IPS-15b (cell line): ENCODE data around the gene RANGAP1.

ENCODE experiments used
- H3K27me3 ChIP-seq: one replicate; pipeline ENCODE4 v1.6.1; 2013; ENCODE audit warnings: low read length; ENCODE audit not compliant: control insufficient read depth, insufficient read depth
- H3K36me3 ChIP-seq: one replicate; pipeline ENCODE4 v1.6.1; 2013; ENCODE audit warnings: low read length; ENCODE audit not compliant: control insufficient read depth, insufficient read depth
- H3K4me1 ChIP-seq: one replicate; pipeline ENCODE4 v1.6.1; 2013; ENCODE audit warnings: mild to moderate bottlenecking, low read length; ENCODE audit not compliant: control insufficient read depth, insufficient read depth
- H3K4me3 ChIP-seq: one replicate; pipeline ENCODE4 v1.5.1; 2013; ENCODE audit warnings: low read depth, low read length
- H3K9ac ChIP-seq: one replicate; pipeline ENCODE4 v1.6.1; 2013; ENCODE audit warnings: low read depth, mild to moderate bottlenecking, low read length
- H3K9me3 ChIP-seq: one replicate; pipeline ENCODE4 v1.6.1; 2013; ENCODE audit warnings: mild to moderate bottlenecking, low read length; ENCODE audit not compliant: control insufficient read depth, insufficient read depth

Gene RANGAP1

DNA sequence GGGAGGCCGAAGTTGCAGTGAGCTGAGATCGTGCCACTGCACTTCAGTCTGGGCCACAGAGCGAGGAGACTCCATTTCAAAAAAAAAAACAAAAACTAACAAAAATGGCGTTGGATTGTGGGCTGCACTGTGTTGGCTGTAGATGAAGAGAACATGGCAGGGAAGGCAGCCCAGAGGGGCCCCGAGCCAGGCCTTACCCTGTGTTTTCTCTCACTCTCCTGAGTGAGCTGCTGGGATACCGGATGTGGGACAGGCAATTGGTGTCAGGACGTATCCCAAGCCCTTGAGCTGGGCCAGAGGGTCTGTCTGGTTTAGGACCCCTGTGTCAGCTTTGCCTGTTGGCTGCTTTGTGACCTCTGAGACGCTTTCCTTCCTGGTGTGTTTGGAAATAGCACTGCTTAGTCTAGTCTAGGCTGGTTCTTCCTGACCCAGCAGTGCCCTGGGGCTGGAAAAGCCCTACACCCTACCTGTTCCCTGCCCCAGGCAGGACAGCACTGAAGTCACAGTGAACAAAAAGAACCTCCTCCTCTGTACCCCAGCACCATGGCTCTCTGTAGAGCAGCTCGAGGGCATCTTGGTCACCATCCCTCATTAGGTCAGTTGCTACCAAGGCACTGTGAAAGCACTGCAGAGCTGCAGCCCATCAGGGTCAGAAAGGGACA is 63.0 kb downstream of the RANGAP1 start:
- peaks cover 65% of the 10 kb centered on the region for H3K36me3 ChIP-seq
- H3K9ac ChIP-seq: no peak overlapping the region
- H3K27me3 ChIP-seq: no peaks in the 10 kb centered on the region
- H3K4me3 ChIP-seq: no peak overlapping the region
- H3K9me3 ChIP-seq: no peaks in the 10 kb centered on the region
- H3K4me1 ChIP-seq: no peaks in the 10 kb centered on the region

- H3K4me3 ChIP-seq: no peak overlapping the region
Measured at GRCh38 chr22:41217553-41218157, 68.3 kb downstream of the RANGAP1 start.

DNA sequence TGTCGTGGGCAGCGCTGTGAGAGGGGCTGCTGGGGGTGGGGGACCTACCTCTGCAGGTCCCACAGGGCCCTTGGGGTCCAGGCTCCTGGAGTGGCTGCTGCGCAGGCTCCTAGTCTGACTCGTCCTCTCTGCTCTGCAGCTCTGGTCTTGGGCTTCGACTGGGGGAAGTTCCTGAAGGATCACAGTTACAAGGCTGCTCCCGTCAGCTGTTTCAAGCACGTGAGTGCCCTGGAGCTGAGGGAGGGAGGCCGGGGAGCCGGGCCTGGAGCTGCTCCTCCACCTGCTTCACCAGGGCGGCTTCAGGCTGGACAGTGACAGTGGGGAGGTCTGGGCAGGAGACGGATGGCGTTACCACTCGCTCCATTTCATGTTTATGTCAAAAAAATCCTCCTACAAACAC is 69.0 kb downstream of the RANGAP1 start:
- H3K9ac ChIP-seq: peak overlapping the region; percentile 24
- H3K36me3 ChIP-seq: peaks cover 36% of the 10 kb centered on the region
- H3K4me1 ChIP-seq: peaks cover 10% of the 10 kb centered on the region
- H3K9me3 ChIP-seq: no peaks in the 10 kb centered on the region
- no peak overlapping the region for H3K4me3 ChIP-seq
- H3K27me3 ChIP-seq: no peaks in the 10 kb centered on the region

More at GRCh38 chr22:41217553-41218157, 68.3 kb downstream of the RANGAP1 start:
- peaks cover 43% of the 10 kb centered on the region for H3K36me3 ChIP-seq
- no peaks in the 10 kb centered on the region for H3K27me3 ChIP-seq
- H3K9me3 ChIP-seq: no peaks in the 10 kb centered on the region
- H3K4me1 ChIP-seq: peaks cover 10% of the 10 kb centered on the region
- H3K9ac ChIP-seq: peak overlapping the region; percentile 37

GRCh38 chr22:41215926-41216325 is 70.1 kb downstream of the RANGAP1 start:
- Histone ChIP-seq H3K4me1 (peaks cover 10% of the 10 kb centered on the region), H3K27me3 (no peaks in the 10 kb centered on the region), H3K9ac (no peak overlapping the region), H3K36me3 (peaks cover 35% of the 10 kb centered on the region), H3K4me3 (no peak overlapping the region), H3K9me3 (no peaks in the 10 kb centered on the region)

- Histone ChIP-seq H3K36me3 (peaks cover 33% of the 10 kb centered on the region), H3K9ac (no peak overlapping the region), H3K27me3 (no peaks in the 10 kb centered on the region), H3K4me3 (no peak overlapping the region), H3K9me3 (no peaks in the 10 kb centered on the region), H3K4me1 (peaks cover 10% of the 10 kb centered on the region)
Measured at GRCh38 chr22:41215409-41215808, 70.6 kb downstream of the RANGAP1 start.

DNA sequence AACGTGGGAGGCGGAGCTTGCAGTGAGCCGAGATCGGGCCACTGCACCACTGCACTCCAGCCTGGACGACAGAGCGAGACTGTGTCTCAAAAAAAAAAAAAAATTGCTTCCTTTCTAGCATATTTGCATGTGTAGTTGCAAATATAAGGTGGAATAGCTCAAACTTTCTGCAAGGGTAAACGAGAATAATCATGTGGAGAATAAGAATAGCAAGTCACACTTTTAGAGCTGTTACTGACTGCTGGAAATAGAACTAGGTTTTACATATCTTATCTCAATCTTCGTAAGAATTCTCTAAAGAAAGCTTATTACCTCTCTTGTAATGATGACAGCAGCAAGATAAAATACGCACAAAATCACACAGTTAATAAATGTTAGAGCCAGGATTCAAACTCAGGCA is 79.3 kb downstream of the RANGAP1 start:
- H3K27me3 ChIP-seq: no peaks in the 10 kb centered on the region
- H3K9me3 ChIP-seq: no peaks in the 10 kb centered on the region
- H3K4me1 ChIP-seq: no peaks in the 10 kb centered on the region
- no peak overlapping the region for H3K9ac ChIP-seq
- H3K4me3 ChIP-seq: no peak overlapping the region
- peaks cover 10% of the 10 kb centered on the region for H3K36me3 ChIP-seq

DNA sequence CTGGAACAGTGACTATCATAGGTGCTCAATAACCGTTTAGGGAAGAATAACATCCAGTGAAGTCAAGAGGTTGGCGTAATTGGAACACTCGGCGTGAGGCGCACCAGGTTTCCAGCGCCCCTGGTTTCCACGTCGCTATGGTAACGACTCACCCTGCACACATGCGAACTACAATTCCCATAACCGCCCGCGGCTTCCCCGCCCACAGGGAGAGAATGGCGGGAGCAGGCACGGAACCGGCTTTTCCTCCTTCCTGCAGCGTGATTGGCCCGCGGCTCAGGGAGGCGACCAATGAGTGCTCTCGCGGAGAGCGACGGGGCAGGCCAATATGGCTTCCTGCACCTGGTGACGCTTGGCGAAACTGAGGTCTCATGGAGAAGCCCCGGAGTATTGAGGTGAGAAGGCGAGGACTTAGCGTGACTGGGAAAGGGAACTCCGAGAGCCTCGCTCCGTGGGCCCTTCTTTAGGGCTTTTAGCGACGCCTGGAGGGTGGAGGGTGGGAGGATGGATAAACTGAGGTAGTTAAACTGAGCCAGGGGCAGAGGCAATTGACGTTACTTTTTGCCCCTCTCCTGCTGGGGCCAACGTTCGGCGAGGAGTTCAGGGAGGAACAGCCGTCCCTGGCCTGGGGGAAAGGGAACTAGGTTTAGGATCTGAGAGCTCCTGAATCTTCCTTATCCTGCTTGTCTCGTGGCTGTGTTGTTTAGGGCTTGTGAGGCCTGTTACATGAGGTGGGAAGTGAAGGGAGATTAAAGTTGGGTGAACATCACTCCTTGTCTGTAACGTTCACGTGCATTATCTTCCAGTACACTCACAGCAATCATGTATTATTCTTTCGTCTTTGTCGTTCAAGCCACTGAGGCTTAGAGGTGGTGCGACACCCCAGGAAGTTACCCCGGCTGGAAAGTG is 80.7 kb downstream of the RANGAP1 start, which contains the start of gene L3MBTL2:
Gene L3MBTL2 (plus strand): TSS at position 321 of the 909 bp plus-strand sequence. CDS start 51 bp downstream, at position 372.
- Histone ChIP-seq H3K36me3 (peaks cover 6% of the 10 kb centered on the region), H3K9me3 (no peaks in the 10 kb centered on the region), H3K27me3 (peaks cover 6% of the 10 kb centered on the region), H3K4me3 (peak within 1 kb of the TSS; percentile 100), H3K9ac (peak within 1 kb of the TSS; percentile 100), H3K4me1 (no peaks in the 10 kb centered on the region)

DNA sequence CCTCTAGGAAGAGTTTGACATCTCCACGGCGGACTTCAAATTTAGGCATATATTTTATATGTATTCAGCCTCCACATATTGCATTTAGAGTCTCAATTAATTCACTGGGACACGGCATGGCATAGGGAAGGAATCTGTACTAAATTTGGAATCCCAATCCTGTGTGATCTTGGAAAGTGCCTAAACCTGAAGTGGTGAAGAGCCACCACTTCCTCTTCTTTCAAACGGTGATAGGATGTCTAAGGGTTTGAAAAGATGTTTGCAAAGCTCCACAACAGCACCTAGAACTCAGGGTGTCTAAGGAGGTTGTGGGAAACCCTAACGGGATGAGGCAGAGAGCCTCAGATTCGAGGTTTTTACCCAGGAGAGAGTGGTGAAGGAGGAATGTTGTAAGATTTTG is 81.9 kb downstream of the RANGAP1 start:
- Histone ChIP-seq H3K4me1 (no peaks in the 10 kb centered on the region), H3K4me3 (no peak overlapping the region), H3K27me3 (peaks cover 14% of the 10 kb centered on the region), H3K9ac (no peak overlapping the region), H3K9me3 (no peaks in the 10 kb centered on the region), H3K36me3 (no peaks in the 10 kb centered on the region)

DNA sequence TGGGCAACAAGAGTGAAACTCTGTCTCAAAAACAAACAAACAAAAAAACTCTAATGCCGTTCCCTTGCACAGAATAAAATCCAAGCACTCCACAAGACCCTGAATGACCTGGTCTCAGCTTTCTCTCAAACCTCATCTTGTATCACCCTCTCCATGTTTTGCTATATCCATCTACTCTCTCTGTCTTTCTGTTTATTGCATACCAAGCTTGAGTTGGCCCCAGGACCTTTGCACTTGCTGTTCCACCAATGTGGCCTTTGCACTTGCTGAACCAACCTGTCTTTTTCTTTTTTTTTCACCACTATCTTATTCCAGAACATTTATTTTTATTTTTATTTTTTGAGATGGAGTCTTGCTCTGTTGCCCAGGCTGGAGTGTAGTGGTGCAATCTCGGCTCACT is 82.9 kb downstream of the RANGAP1 start:
- Histone ChIP-seq H3K27me3 (peaks cover 22% of the 10 kb centered on the region), H3K9me3 (no peaks in the 10 kb centered on the region), H3K4me1 (no peaks in the 10 kb centered on the region), H3K4me3 (no peak overlapping the region), H3K36me3 (no peaks in the 10 kb centered on the region), H3K9ac (no peak overlapping the region)

GRCh38 chr22:41201141-41201540 is 84.8 kb downstream of the RANGAP1 start:
- H3K36me3 ChIP-seq: no peaks in the 10 kb centered on the region
- H3K27me3 ChIP-seq: peaks cover 33% of the 10 kb centered on the region
- H3K9me3 ChIP-seq: no peaks in the 10 kb centered on the region
- no peaks in the 10 kb centered on the region for H3K4me1 ChIP-seq
- H3K4me3 ChIP-seq: no peak overlapping the region
- no peak overlapping the region for H3K9ac ChIP-seq

- Histone ChIP-seq H3K4me3 (peak overlapping the region; percentile 87), H3K9ac (no peak overlapping the region), H3K9me3 (no peaks in the 10 kb centered on the region), H3K4me1 (no peaks in the 10 kb centered on the region), H3K36me3 (no peaks in the 10 kb centered on the region), H3K27me3 (peaks cover 33% of the 10 kb centered on the region)
Measured at GRCh38 chr22:41198027-41198580, 87.9 kb downstream of the RANGAP1 start.
